NCI-H1092 (cell line): Measurements from ENCODE around the gene TMEM250.
A peak's percentile ranks its signal among the peaks of the same experiment; 100 is the strongest.
"Not testable (repeated sequence)": the region's sequence is repeated elsewhere in the genome, so short reads cannot be mapped to it uniquely, and the experiment has no call there.

ENCODE experiments used
- DNase-seq: peaks from one replicate; lab custom pipeline; 2025; lab: John Stamatoyannopoulos, UW

Gene TMEM250

DNA sequence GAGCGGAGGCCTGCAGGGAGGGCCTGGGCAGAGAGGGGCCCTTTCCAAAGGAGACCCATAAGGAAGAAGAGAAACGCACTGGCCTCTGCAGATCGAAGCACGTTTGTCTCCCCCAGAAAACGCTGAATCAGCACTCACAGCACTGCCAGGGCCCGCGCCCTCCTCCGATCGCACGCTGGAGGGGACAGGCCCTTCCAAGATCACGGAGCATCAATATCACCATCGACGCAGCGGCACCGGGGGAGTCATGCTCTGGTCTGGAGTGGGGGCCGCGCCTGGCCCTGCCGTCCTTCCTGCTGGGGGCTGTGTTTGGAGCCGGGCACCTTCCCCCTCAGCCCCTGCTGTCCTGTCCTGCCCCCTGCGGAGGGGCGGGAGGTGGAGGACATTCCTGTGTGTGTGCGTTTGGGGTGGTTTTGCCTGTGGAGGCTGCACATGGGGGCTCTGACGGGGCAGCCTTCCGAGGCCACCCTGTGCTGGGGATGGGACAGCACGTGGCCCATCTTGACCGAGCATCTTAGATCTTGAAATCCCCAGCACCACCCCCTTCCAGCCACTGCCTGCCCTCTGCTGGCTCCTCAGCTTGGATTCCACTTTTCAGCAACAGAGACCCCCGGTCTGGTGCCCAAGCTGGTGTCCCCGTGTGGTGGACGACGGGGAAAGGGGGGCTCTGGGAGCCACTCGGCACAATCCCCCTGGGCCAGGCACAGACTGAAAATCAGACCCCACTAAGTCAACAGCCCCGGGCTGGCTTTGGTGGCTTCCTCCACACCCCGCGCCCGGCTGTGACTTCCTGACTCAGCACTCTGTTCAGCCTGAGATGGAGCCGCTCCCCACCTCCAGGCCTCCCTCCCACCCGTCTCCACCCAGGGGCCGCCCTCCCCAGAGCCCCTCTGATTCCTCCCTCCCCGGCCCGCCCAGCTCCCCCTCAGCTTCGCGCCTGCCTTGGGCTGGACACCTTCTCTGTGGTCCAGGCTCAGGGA lies 8.3 kb downstream of the TMEM250 start:
- DNase-seq, result no peak

GRCh38 chr9:136109351-136110081 lies 9.2 kb downstream of the TMEM250 start:
- peak; percentile 59 for DNase-seq

DNA sequence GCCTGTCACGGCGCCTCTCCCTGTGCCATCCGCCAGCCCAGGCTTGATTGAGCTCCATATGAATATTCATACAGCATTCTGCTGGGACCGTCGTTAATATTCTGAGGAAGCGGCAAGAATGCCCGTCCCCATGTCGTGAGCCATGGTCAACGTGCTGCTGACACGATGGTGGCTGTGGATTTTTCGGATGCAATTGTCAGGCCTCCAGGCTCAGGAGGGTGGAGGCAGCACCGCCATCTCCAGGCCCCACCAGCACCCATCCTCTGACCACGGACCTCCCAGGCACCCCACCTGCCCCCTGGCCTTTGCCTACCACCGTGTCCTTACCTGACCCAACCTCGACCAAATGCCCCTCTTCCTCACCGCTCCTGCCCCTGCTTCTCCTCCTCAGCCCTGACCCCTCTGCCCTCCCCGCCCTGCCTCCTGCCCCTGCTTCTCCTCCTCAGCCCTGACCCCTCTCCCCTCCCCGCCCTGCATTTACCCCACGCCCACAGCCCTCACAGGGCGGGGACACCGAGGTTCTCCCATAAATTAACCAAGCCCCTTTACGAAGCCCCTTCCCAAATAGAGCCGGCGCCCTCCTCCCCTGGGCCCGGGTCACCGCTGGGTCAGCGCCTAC lies 9.9 kb downstream of the TMEM250 start:
- no peak for DNase-seq

- DNase-seq, result no peak
These were observed 10.6 kb downstream of the TMEM250 start for GRCh38 chr9:136107953-136108647.

- no peak for DNase-seq
These were observed 11.3 kb downstream of the TMEM250 start for GRCh38 chr9:136107155-136107952.

- DNase-seq, result no peak
These were observed 13.1 kb downstream of the TMEM250 start for GRCh38 chr9:136105398-136106135.

DNA sequence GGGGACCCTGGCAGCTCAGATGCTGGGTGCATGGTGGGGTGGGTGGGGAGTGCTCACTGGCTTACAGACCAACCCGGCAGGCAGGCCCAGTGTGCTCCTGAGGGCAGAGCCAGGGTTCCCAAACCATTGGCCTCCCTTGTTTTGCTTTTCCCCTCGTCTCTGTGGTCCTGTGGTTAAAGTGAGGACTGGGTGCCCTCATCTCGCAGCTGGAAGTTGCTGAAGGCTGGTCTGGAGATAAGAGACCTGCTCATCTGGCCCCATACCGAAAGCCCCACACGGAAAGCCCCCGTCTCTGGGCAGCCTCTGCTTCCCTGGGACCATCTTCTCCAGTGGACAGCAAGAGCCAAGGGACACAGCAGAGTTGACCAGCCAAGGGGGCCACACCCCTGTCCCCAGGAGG lies 13.8 kb downstream of the TMEM250 start:
- no peak for DNase-seq

- DNase-seq, result no peak
These were observed 14.2 kb downstream of the TMEM250 start for GRCh38 chr9:136104488-136104800.

- no peak for DNase-seq
These were observed 14.8 kb downstream of the TMEM250 start for GRCh38 chr9:136103651-136104487.

- DNase-seq, result not testable (repeated sequence)
These were observed 17.0 kb downstream of the TMEM250 start for GRCh38 chr9:136101615-136102074.

GRCh38 chr9:136100700-136101614 lies 17.7 kb downstream of the TMEM250 start:
- DNase-seq, result no peak

DNA sequence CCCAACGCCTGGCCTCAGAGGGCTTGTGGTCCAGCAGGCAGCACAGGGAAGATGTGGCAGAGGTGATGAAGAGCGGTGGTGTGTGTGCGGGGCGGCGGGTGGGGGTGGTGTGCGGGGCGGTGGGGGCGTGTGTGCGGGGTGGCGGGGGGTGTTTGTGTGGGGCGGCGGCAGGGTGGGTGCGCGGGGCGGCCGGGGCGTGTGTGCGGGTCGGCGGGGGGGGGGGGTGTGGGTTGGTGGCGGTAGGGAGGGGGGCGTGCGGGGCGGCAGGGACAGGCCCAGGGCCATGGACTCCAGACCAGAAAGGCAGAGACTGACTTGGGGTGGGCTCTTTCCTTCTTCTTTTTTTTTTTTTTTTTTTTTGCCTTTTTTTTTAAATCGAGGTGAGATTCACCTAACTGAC lies 19.1 kb downstream of the TMEM250 start:
- DNase-seq, result no peak

- no peak for DNase-seq
These were observed 19.8 kb downstream of the TMEM250 start for GRCh38 chr9:136098844-136099243.

DNA sequence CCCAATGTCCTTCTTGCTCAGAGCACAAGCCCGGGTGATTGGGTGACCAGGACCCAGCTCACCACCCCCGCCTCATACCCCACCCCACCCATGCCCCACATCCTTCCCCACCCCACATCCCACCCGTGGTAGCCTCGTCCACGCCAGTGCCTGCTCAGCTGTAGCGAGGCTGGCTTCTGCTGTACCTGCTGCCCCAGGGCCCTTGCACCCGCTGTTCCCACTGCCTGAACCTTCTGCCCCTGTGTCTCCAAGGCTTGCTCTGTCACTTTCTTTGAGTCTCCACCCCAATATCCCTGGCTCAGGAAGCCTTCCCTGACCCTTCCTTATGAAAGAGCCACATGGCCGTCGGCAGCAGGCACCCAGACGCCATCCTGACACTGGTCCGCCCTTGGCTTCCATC lies 20.5 kb downstream of the TMEM250 start:
- DNase-seq, result no peak

DNA sequence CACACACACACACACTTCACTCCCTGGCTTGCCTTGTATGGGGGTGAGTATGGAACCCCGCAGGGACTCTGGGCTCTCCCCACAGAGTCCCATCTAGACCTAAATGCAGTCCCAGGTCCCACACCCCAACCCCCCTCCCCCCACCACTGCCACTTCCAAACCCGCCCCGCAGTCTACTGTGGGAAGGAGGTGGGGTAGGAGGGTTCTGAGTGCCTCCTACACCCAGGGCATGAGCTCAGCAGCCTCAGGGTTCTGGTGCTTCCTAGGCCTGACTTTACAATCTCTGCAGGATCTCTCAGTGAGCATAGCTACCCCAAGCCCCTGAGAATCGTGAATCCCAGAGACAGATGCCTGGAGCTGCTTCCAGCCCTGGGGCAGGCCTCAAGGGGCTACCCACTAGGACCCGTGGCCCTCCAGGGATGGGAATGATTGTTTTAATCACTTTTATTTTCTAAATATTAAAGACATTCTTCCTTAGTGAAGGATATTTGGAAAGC lies 22.1 kb downstream of the TMEM250 start:
- DNase-seq, result no peak

- no peak for DNase-seq
These were observed 23.3 kb downstream of the TMEM250 start, which contains the start of gene NACC2 for GRCh38 chr9:136095070-136096058. NACC2 (minus strand) TSS chr9:136095289; CDS start chr9:136050521, 44,768 bp downstream.
